Femur (tissue), 1 donor: ENCODE results near the gene LMTK3.

ENCODE experiments used
- DNase-seq: peaks from one replicate; pipeline ENCODE4 v3.0.0-alpha.2; 2017

Gene LMTK3

GRCh38 chr19:48468772-48469288, 42.8 kb downstream of the LMTK3 start:
- DNase-seq = peak; percentile 100

- DNase-seq = no peak
Observed at GRCh38 chr19:48466561-48467325, 44.9 kb downstream of the LMTK3 start.

GRCh38 chr19:48465215-48465614, 46.4 kb downstream of the LMTK3 start:
- no peak for DNase-seq

- DNase-seq = peak; percentile 24
Observed at GRCh38 chr19:48461982-48462655, 49.5 kb downstream of the LMTK3 start.

- peak; percentile 11 for DNase-seq
Observed at GRCh38 chr19:48461651-48461981, 50.0 kb downstream of the LMTK3 start.

GRCh38 chr19:48458016-48458415, 53.6 kb downstream of the LMTK3 start:
- DNase-seq = no peak

GRCh38 chr19:48456864-48457263, 54.8 kb downstream of the LMTK3 start:
- no peak for DNase-seq

- no peak for DNase-seq
Observed at GRCh38 chr19:48455908-48456562, 55.6 kb downstream of the LMTK3 start.

- DNase-seq = no peak
Observed at GRCh38 chr19:48455171-48455907, 56.3 kb downstream of the LMTK3 start, which contains the start of gene KCNJ14. TSS of gene KCNJ14 (plus strand) at chr19:48455574. CDS start at chr19:48461725, 6,151 bp downstream.

GRCh38 chr19:48454150-48454730, 57.4 kb downstream of the LMTK3 start:
- DNase-seq = no peak

GRCh38 chr19:48452289-48453190, 59.1 kb downstream of the LMTK3 start:
- no peak for DNase-seq

- no peak for DNase-seq
Observed at GRCh38 chr19:48451624-48452023, 60.0 kb downstream of the LMTK3 start.

GRCh38 chr19:48450863-48451262, 60.8 kb downstream of the LMTK3 start:
- no peak for DNase-seq

- no peak for DNase-seq
Observed at GRCh38 chr19:48450441-48450840, 61.2 kb downstream of the LMTK3 start.

GRCh38 chr19:48448563-48448962, 63.1 kb downstream of the LMTK3 start:
- DNase-seq = no peak

GRCh38 chr19:48446579-48446978, 65.1 kb downstream of the LMTK3 start:
- no peak for DNase-seq

- DNase-seq = peak; percentile 95
Observed at GRCh38 chr19:48445606-48446481, 65.8 kb downstream of the LMTK3 start, which contains the start of gene GRWD1. TSS of gene GRWD1 (plus strand) at chr19:48445983. CDS start at chr19:48446006, 23 bp downstream.

- peak; percentile 63 for DNase-seq
Observed at GRCh38 chr19:48445256-48445605, 66.4 kb downstream of the LMTK3 start.

GRCh38 chr19:48444936-48445200, 66.8 kb downstream of the LMTK3 start:
- no peak for DNase-seq

- DNase-seq = no peak
Observed at GRCh38 chr19:48444129-48444935, 67.3 kb downstream of the LMTK3 start.
